ENCODE results near the gene TNFRSF13B. TPM values are rescaled to one million over a fixed set of nuclear protein-coding genes. Genes with fewer than 3 reads are reported as not detected.

The TNFRSF13B gene
- total RNA-seq, 1 donor from 2014 or later, result not detected

DNA sequence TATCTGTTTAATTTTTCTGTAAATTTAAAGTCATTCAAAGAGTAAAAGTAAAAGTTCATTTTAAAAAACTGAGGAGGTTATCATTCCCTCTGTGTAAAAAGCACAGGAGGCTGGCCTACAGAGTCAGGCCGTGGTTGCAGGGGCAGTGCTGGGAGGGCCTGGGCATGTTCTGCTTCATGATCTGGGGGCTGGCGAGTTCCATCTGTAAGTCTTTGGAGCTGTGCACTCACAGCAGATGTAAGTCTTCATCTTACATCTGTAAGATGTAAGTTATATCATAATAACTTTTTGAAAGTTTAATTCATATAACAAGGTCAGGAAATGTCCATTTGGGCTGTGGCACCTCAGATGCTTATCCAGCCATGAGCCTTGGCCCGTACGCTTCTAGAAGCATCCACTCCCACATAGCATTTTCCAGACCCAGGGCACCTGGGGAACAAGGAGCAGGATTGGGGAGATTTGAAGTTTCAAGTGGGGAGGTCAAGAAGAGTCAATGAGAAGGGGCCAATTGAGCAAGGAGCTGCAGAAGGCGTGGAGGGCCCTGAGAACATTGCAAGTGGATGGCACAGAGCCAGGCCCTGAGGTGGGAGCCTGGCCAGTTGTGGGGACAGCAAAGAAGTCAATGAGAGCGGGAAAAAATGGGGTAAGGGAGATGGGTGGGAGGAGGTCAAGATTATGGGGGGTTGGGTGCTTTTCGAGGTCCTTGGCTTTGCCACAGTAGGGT lies 54.1 kb downstream of the TNFRSF13B start:
- TF ChIP-seq, protein P1, sequence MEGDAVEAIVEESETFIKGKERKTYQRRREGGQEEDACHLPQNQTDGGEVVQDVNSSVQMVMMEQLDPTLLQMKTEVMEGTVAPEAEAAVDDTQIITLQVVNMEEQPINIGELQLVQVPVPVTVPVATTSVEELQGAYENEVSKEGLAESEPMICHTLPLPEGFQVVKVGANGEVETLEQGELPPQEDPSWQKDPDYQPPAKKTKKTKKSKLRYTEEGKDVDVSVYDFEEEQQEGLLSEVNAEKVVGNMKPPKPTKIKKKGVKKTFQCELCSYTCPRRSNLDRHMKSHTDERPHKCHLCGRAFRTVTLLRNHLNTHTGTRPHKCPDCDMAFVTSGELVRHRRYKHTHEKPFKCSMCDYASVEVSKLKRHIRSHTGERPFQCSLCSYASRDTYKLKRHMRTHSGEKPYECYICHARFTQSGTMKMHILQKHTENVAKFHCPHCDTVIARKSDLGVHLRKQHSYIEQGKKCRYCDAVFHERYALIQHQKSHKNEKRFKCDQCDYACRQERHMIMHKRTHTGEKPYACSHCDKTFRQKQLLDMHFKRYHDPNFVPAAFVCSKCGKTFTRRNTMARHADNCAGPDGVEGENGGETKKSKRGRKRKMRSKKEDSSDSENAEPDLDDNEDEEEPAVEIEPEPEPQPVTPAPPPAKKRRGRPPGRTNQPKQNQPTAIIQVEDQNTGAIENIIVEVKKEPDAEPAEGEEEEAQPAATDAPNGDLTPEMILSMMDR (IDR thresholded peaks at IDR 0.05; ENCODE audit: insufficient read depth, low read length, poor library complexity, severe bottlenecking), result no peak
- no peak for DNase-seq (ENCODE audit: low read depth)
- H3K36me3 ChIP-seq (ENCODE audit: control insufficient read depth, insufficient read depth, low read length), result no peaks in the 10 kb centered on the region

DNA sequence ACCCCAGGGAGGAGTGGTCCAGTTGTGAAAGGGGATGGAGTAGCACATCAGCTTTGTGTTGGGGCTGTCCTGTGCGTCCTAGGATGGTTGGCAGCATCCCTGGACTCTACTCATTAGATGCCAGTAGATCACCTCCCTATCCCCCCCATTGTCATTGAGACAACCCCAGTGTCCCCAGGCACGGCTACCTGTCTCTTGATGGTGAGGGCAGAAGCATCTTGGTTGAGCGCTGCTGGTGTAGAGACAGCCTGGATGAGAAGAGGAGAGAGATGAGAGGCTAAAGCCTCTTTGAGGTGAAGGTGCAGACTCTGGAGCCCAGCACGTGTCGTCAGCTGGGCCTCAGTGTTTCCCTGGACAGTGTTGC lies 55.4 kb downstream of the TNFRSF13B start:
- Histone ChIP-seq H3K36me3 (ENCODE audit: control insufficient read depth, insufficient read depth, low read length) (no peaks in the 10 kb centered on the region), H3K4me3 (ENCODE audit: low read depth, low read length) (no peak overlapping the region)
- TF ChIP-seq, protein P1 (IDR thresholded peaks at IDR 0.05; ENCODE audit: insufficient read depth, low read length, poor library complexity, severe bottlenecking), result no peak

More for the DNA sequence above, 54.1 kb downstream of the TNFRSF13B start:
- H3K27me3 ChIP-seq (ENCODE audit: control insufficient read depth, insufficient read depth, low read length), result peaks cover 3% of the 10 kb centered on the region
- no peak overlapping the region for H3K4me3 ChIP-seq (ENCODE audit: low read depth, low read length)

DNA sequence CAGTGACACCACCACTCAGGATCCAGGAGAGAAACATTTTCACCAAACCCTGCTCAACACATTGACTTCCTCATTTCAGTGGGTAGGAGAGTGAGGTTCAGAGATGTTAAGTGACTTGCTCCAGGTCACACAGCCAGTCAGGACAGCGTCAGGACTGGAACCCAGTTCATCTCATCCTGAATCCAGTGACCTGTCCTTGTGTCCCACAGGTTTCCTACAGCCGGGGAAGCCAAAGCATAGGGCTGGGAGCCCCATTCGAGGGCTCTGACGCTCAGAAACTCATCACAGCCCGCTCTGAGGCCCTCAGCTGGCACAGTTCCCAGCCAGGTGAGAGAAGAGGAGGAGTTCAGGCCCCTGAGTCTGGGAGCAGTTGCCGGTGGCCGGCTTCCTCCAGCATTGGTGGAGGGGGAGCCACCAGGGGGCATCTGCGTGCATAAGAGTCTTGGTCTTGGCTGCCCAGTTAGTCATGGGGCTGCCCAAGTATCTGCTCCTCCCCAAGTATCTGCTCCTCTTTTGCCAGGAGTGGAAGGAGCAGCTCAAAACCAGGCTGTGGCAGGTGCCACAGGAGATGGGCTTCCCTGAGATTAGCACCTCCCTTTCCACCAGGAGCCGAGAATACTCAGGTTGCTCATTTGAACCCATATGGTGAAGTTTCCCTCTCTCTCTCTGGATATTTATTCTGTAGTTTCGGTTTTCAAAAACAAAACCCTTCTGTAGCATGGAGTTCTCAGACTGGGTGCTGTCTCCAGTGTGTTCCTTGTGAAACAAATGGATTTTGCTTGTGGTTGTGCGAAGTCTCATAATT lies 56.0 kb downstream of the TNFRSF13B start:
- H3K4me3 ChIP-seq (ENCODE audit: low read depth, low read length), result no peak overlapping the region
- TF ChIP-seq, protein P1 (IDR thresholded peaks at IDR 0.05; ENCODE audit: insufficient read depth, low read length, poor library complexity, severe bottlenecking), result peak; percentile 61
- H3K27me3 ChIP-seq (ENCODE audit: control insufficient read depth, insufficient read depth, low read length), result peaks cover 5% of the 10 kb centered on the region
- H3K36me3 ChIP-seq (ENCODE audit: control insufficient read depth, insufficient read depth, low read length), result no peaks in the 10 kb centered on the region
- DNase-seq (ENCODE audit: low read depth), result no peak

More for the DNA sequence above, 55.4 kb downstream of the TNFRSF13B start:
- DNase-seq (ENCODE audit: low read depth), result no peak
- H3K27me3 ChIP-seq (ENCODE audit: control insufficient read depth, insufficient read depth, low read length), result peaks cover 5% of the 10 kb centered on the region

- no peak for DNase-seq (ENCODE audit: low read depth)
- Histone ChIP-seq H3K27me3 (ENCODE audit: control insufficient read depth, insufficient read depth, low read length) (peaks cover 2% of the 10 kb centered on the region), H3K36me3 (ENCODE audit: control insufficient read depth, insufficient read depth, low read length) (no peaks in the 10 kb centered on the region), H3K4me3 (ENCODE audit: low read depth, low read length) (no peak overlapping the region)
- TF ChIP-seq, protein P1 (IDR thresholded peaks at IDR 0.05; ENCODE audit: insufficient read depth, low read length, poor library complexity, severe bottlenecking), result no peak
These were observed 58.5 kb downstream of the TNFRSF13B start for GRCh38 chr17:16913463-16913862.

DNA sequence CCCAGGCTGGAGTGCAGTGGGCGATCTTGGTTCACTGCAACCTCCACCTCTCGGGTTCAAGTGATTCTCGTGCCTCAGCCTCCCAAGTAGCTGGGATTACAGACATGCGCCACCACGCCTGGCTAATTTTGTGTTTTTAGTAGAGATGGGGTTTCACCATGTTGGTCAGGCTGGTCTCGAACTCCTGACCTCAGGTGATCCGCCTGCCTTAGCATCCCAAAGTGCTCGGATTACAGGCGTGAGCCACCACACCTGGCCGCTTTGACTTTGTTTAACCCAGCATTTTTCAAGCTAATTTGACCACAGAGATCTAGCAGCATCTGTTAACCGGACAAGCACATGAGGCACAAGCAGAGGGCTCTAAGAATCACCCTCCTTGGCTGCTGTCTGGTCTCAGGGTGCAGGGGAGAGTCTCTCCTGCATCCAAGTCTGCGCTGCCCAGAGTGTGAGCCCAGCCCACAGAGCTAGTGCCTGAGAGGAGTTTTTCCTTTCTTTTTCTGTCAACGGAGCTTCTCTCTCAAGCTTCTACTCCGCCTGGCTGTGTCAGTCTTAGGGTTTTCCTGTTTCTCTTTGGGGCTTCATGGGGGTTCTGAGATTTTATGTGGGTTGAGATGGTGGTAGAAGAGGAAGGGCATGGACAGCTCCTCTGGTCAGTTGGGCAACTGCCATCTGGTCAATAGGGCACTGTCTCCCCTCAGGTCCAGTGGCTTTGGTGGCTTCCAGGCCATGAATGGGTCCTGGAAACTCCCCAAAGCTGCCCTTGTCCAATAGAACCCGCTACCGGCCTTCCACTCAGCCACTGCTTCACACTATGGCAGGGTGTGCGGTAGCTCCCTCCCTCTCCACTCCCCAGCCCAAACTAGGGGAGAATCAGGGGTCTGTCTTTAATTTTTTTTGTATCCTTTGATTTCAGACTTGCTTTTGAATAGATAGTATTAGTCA lies 59.6 kb downstream of the TNFRSF13B start:
- DNase-seq (ENCODE audit: low read depth), result no peak
- Histone ChIP-seq H3K4me3 (ENCODE audit: low read depth, low read length) (no peak overlapping the region), H3K36me3 (ENCODE audit: control insufficient read depth, insufficient read depth, low read length) (no peaks in the 10 kb centered on the region), H3K27me3 (ENCODE audit: control insufficient read depth, insufficient read depth, low read length) (peaks cover 2% of the 10 kb centered on the region)
- TF ChIP-seq, protein P1 (IDR thresholded peaks at IDR 0.05; ENCODE audit: insufficient read depth, low read length, poor library complexity, severe bottlenecking), result no peak
